Stomach (tissue), 4 donors: Measurements from ENCODE around the gene METTL25.
"Not testable (repeated sequence)": the region's sequence is repeated elsewhere in the genome, so short reads cannot be mapped to it uniquely, and the experiment has no call there.

Experiments used
- POLR2A ChIP-seq, 4 donors: fragments of 450-650 bp; IDR thresholded peaks; one replicate each; pipeline ENCODE4 v1.6.1; 2016; ENCODE audit warnings: antibody characterized with exemption in 4 of 4, control low read depth in 2 of 4, mild to moderate bottlenecking in 1 of 4, moderate library complexity in 1 of 4
- POLR2AphosphoS5 ChIP-seq, 3 donors: sonication (generic); formaldehyde crosslinking; IDR thresholded peaks; one replicate each; pipeline ENCODE4 v1.6.1; 2016; ENCODE audit warnings: antibody characterized with exemption in 3 of 3
- TF ChIP-seq, protein P1 (sequence below), 7 experiments: fragments of 450-650 bp in 4 of 7; fragments of 200-600 bp in 3 of 7; sonication (generic) in 3 of 7; IDR thresholded peaks; one replicate each; pipeline ENCODE4 v1.5.1; 2016 to 2019; ENCODE audit warnings: antibody characterized with exemption in 7 of 7, control low read depth in 2 of 7, mild to moderate bottlenecking in 1 of 7

DNA sequence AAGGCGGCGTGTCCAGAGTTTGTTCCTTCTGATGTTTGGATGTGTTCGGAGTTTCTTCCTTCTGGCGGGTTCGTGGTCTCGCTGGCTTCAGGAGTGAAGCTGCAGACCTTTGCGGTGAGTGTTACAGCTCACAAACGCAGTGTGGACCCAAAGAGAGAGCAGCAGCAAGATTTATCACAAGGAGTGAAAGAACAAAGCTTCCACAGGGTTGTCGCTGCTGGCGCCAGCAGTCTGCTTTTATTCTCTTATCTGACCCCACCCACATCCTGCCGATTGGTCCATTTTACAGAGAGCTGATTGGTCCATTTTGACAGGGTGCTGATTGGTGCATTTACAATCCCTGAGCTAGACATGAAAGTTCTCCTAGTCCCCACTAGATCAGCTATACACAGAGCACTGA, 2.5 kb downstream of the METTL25 start:
- TF ChIP-seq POLR2A, POLR2AphosphoS5 (IDR thresholded peaks at IDR 0.05): not testable (repeated sequence)
- TF ChIP-seq, protein P1, sequence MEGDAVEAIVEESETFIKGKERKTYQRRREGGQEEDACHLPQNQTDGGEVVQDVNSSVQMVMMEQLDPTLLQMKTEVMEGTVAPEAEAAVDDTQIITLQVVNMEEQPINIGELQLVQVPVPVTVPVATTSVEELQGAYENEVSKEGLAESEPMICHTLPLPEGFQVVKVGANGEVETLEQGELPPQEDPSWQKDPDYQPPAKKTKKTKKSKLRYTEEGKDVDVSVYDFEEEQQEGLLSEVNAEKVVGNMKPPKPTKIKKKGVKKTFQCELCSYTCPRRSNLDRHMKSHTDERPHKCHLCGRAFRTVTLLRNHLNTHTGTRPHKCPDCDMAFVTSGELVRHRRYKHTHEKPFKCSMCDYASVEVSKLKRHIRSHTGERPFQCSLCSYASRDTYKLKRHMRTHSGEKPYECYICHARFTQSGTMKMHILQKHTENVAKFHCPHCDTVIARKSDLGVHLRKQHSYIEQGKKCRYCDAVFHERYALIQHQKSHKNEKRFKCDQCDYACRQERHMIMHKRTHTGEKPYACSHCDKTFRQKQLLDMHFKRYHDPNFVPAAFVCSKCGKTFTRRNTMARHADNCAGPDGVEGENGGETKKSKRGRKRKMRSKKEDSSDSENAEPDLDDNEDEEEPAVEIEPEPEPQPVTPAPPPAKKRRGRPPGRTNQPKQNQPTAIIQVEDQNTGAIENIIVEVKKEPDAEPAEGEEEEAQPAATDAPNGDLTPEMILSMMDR (IDR thresholded peaks at IDR 0.05), result not testable (repeated sequence)
